HK-2 (cell line): ENCODE results near the gene RBPJ.
A peak's percentile ranks its signal among the peaks of the same experiment; 100 is the strongest.
"Not testable (repeated sequence)": the region's sequence is repeated elsewhere in the genome, so short reads cannot be mapped to it uniquely, and the experiment has no call there.

ENCODE experiments used
- DNase-seq: peaks from one replicate; pipeline ENCODE4 v3.0.0-alpha.2; 2018; ENCODE audit not compliant: unreplicated experiment

The RBPJ gene

DNA sequence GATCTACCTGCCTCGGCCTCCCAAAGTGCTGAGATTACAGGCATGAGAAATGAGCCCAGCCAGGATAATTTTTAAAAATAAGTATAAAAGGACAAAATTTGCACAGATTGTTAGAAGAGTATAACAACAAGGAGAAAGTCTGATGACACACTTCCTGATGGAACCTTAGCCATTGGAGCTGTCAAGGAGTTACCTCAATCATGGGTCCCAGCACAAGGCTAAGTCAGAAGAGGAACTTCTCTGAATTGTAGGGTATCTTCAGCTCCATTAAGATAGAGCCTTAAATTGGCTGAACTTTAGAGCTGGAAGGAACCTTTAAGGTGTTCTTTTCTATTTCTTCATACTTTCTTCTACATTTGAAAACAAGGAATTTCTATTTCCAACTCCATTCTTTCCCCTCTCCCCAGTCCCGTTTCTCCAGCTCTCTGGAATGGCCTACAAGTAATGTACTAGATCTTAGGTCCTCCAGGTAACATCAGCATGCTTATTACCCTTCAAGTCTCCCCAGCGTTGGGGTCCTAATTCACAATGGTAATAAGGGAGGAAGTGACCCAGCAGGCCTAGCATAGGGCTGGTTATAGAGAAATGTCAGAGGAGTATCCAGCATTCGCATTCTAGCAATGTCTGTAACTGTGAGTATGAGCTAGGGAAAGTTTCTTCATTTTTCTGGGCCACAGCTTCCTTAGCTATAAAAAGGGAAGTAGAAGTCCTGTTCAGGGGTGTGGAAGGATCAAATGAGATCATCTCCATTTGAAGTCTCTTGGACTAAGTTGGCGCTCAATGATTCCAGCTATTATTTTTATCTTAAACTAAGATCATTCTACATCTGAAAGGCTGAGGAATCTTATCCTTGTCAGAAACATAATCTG lies 18.5 kb upstream of the RBPJ start:
- DNase-seq = no peak

DNA sequence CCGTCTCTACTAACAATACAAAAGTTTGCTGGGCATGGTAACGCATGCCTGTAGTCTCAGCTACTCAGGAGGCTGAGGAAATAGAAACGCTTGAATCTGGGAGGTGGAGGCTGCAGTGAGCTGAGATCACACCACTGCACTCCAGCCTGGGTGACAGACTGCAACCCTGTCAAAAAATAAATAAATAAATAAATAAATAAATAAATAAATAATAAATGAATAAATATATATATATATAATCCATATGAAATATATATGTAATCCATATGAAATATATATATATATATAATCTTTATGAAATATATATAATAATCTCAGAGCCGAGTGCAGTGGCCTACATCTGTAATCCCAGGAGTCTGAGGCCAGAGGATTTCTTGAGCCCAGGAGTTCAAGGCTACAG lies 17.8 kb upstream of the RBPJ start:
- no peak for DNase-seq

DNA sequence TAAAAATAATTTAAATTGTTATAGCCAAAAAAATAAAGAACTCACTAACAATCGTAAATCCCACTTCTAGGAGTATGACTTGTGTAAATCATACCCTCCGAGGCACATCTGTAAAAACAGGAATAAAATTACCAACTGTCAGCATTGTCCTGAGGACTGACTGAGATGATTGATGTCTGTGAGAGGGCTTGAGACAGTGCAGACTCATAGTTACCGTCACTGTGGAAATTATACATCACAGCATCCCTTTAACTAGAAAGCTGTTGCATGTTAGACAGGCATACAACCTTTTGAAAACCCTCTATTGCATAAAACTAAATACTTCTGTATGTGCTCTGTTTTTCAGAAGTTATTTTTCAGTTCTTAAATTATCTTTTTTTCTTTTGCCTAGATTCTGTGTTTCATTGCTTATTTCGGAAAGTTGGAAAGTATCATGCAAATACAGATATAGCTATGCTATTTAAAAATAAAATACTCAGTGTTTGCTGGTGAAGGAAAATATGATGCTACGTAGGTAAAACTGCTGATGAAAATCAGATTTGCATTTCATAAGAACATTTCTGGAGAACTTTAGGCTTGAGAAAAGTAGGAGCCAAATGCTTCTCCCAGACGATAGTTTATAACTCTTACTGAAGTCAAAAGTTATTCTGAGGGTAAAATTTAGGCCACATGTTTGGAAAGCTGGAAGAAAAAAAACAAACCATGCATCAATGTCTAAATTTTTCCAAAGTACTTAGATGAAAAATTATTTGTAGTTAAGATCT lies 13.6 kb upstream of the RBPJ start:
- no peak for DNase-seq

DNA sequence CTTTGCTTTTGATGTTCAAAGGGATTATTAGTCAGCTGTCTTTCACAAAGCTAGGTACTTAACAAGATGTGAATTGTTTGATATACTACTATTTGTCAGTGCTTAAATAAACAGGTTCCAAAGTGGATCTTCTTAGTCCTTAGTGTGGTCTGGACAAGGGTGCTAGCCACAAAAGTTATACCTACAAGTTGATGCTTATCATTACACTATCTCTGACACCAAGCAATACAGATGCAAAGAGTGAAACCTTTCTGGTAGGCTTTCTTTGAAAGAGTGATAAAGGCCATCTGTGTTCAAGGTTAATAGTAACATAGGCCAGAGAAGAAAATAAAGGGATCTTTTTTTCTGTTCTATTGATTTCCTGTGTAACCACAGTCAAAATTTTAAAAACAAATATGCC lies 12.2 kb upstream of the RBPJ start:
- no peak for DNase-seq

DNA sequence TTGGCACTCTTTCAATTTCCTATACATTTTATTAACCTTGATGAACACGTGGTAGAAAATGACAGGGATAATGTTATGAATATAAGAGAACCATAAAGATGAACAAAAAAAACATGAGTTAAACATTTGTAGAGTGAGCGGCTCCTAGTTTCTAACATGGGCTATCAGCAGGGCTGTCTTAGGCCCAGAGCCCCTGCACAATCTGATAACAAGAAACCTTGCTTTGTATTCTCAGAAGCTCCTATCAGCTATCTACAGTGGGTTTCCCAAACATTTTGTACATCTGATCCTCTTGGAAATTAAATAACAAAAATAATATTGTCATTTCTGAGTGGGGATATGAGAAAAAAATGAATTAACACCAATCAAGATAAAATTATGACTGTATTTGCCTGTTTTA lies 10.6 kb upstream of the RBPJ start:
- no peak for DNase-seq

DNA sequence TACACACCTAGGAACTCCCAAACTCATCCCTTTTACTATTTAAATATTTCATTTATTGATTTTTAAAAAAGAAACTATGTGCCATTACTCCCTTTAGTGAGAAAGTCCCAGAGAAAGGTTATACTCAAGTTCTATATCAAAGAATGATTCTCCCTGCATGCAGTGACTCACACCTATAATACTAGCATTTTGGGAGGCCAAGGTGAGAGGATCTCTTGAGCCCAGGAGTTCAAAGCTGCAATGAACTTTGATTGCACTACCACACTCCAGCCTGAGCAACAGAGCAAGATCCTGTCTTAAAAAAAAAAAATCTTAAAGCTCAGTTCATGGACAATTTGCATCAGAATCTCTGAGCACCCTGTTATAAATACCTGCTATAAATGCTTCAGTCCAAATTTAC lies 9.2 kb upstream of the RBPJ start:
- DNase-seq = no peak

DNA sequence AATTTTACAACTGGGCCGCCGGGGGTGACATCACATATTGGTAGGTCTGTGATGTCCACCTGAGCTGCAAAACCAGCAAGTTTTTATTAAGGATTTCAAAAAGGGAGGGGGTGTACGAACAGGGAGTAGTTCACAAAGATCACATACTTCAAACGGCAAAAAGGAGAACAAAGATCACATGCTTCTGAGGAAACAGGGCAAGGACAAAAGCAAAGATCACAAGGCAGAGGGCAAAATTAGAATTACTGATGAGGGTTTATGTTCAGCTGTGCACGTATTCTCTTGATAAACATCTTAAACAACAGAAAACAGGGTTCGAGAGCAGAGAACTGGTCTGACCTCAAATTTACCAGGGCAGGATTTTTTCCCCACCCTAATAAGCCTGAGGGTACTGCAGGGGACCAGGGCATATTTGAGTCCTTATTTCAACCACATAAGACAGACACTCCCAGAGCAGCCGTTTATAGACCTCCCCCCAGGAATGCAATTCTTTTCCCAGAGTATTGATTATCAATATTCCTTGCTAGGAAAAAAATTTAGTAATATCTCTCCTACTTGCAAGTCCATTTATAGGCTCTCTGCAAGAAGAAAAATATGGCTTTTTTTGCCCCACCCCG lies 5.4 kb upstream of the RBPJ start:
- not testable (repeated sequence) for DNase-seq

DNA sequence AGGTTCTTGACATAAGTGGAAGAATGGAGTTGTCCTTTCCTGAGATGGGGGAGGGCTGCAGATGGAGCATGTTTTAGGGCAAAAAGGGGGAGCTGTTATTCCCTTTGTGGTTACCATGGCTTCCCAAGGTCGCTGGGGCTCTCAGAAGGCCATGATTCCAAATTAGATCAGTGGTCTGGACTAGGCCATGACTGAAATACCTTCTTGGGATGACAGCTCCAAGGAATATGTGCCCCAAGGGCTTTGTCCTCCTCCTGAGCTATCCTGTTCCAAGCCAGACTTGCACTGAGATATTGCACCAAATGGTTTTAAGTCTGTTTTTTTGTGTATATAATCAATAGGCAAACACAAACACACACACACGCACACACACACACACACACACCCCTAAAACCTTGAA lies 3.0 kb upstream of the RBPJ start:
- DNase-seq = no peak

DNA sequence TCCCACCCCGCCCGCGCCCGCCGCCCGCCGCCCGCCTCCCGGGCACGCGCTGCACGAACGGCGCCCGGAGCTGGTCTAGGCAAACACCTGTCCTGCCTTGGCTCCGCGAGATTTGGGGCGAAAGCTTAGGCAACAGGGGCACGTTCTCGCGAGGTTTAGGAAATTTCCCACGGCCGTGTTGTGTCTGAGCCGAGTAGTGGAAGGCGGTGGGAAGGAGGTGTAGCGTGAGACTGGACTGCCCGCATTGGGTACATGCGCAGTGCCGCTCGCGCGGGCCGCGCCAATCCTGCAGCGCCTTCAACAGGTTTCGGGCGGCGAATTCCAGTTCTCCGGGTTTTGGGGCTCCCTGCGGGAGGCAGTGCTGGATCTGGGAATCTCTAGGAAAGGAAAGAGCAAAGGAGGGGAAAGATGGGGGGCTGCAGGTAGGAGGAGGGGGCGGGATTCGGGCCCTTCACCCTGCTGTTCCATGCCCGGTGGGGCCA lies 1.3 kb upstream of the RBPJ start:
- peak; percentile 100 for DNase-seq

DNA sequence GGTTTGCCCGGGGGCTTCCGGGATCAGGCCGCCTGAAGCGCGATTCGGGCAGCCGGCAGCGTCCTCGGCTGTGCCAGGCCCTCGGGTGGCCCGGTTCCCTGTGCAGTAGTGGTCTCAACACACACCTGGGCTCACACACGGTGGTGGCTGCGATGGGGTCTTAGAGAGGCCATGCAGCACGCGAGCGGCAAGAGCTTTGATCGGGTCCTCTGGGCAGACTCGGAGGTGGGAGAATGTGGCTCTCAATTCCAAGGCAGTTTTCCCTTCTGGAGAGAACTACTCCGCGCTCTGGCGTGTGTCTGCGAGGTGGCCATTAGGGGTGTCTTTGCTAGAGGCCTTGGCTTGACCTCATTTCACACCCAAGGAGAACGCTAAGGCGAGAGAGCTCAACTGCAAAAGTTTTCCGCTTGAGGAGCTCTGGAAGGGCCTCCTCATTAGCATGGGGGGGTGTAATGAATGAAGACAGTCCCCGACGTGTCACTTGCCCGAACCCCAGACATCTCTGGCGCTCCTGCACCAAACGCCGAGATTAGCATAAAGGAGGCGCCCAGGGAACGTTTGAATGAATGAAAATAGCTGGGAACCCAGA lies 771 bp upstream of the RBPJ start:
- DNase-seq = no peak

DNA sequence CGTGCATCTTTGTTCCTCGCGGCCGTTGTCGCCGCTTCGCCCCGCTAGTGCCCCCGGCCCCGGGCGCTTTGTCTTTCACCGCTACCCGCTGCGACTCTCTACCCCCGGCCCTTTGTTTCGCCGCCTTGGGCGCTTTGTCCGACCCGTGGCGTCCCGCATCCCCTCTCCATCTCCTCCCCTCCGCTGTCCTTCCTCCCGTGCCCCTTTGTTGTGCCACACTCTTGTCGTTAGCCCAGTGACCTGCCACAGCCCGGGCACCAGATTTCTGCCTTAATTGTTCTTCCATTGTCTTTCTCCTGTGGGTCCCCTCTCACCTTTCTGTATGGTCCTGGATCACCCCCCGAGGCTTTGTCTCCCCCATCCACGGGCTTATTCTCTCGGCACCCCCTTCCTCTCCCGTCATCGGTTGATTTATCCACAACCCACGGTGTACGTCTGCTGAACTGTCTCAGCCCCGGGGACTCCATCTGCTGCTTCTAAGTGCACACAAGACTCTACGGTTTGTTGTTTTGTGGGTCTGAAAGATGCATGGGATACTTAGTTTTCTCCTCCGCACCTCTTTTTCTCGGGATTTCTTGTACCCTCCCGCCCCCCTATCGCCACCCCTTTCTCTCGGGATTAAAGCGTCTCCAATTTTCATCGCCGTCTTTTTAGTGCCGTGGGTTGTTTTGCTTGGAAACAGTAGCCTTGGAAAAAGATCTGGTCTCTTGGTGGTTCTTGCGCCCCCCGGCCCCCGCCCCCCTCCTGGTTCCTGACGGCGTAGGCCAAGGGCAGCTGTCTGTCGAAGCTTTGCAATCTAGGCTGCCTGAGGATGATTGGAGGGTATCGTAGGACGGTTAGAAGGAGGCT lies 783 bp downstream of the RBPJ start:
- DNase-seq = peak; percentile 41

DNA sequence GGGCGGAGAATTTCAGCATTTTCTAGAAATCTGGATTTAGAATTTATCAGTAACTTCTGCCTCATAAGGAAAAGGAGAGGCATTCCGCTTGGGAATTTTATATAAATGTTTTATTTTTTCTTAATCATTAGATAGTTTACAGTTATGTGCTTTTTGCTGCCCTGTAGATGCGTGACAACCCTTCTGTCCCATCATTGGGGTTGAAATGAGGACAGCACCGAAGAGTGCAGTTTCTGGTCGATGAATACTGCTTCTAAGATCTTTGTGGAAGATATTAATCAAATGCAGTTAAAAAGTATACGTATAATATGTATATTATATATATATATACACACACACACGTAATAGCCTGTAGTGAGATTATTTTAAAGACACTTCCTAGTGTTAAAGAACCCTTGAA lies 1.5 kb downstream of the RBPJ start:
- no peak for DNase-seq

DNA sequence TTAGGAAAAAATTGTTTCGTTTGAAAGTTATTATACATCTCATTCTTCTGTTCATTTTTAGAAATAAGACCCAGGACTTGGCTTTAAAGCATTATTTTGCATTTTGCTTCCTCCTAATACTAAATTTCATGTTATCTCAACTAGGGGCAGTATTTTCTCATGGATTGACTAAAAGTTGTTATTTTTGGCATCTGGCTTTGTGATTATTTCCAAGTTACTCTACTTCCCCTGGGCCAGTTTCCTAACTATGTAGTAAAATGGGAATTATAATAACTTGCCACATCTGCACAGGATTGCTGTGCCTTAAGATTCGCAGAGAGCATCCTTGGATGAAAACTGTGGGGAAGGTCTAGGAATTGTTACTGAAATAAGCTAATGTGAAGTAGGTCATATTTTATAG lies 3.0 kb downstream of the RBPJ start:
- DNase-seq = no peak

DNA sequence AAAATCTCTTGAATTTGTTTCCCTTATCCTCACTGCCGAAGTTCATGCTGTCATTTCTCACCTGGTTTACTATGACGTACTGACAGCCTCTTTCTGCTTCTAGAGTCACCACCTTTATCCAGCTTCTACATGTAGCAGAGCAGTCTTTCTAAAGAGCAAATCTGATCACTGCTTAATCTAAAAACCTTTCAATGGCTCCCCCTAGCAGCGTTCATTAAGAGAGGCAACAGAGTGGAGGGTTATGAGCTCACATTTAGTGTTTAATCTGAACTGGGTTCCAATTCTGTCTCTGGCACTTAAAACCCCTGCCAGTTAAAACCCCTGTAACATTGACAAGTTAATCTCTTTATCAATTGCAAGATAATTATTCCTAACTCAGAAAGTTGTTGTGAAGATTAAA lies 4.4 kb downstream of the RBPJ start:
- no peak for DNase-seq

DNA sequence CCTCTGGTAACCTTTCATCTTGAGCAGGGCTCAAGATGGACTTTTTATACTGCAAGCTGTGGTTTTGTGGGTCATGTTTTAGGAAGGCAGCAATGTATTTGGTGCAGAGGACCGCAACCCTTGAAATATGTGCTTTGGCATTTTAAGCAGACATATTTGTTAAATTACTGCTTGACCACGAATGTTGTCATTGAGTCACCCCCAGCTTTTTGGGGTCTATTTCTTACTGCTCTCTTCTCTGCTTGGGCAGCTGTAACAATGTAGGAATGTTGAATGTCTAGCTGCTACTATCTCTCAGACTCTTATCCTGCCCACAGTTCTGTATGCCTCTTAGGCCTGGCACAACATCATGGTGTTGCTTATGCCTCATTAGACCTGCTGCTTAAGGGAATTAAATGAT lies 6.0 kb downstream of the RBPJ start:
- DNase-seq = peak; percentile 50

DNA sequence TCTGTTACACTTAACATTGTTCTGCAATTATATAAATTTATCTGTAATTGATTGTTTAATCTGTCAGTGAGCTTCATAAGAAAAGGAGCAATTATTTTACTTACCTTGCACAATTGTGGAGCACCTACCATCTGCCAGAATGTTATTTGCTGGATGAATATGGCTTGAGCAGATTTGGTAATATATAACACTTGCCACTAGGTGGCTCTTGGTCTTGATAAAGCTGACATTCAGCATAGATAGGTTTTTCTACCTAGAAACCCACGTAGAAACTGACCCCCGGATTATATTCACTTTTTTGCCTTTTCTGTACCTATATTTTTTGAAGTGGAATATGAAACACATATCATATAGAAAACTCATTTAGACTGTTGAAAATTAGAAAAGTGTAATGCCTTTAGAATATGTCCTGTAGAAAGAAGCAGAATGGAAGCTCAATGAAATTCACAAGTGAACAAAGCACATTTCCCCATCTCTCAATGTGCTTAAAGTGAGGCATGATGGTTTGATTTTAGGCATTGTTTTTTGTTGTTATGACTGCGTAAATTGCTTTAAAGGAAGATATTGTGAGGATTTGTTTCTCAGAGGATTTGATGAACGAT lies 9.5 kb downstream of the RBPJ start:
- DNase-seq = no peak

DNA sequence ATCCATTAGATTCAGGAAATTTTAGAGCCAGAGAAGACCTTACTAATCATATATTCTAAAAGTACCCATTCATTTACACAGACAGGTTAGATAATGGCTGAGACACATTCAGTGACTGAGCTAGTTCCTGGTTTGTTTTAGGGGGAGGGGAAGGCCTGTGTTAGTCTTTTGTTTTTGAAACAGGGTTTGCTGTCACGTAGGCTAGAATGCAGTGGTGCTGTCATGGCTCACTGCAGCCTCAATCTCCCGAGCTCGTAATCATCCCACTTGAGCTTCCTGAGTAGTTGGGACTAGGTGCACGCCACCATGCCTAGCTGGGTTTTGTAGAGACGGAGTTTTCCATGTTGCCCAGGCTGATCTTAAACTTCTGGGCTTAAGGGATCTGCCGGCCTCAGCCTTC lies 10.1 kb downstream of the RBPJ start:
- DNase-seq = peak; percentile 68

DNA sequence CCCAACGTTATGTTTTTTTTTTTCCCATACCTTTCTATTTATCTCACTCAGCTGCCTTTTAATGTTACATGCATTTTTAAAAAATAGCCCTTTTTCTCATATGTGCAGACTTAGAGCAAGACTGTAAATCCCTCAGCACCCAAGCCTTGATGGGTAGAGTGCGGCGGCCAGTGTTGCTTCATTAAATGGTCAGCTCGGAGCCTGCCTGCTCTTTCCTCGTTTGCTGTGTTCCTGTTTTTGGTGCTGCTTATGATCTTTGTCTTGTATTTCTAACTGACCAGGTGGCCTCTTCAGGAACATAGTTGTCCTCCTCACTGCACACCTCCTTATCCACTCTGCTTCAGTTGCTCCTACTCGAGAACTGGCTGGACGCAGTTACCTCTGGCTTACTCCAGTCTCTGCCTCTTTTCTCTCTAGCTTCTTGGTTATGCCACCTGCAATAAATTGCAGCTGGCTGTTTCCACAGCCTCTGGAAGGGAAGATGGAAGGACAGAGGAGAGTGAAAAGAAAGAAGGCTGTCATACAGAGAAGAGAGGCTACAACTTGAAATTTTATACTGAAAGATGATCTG lies 10.7 kb downstream of the RBPJ start:
- no peak for DNase-seq

DNA sequence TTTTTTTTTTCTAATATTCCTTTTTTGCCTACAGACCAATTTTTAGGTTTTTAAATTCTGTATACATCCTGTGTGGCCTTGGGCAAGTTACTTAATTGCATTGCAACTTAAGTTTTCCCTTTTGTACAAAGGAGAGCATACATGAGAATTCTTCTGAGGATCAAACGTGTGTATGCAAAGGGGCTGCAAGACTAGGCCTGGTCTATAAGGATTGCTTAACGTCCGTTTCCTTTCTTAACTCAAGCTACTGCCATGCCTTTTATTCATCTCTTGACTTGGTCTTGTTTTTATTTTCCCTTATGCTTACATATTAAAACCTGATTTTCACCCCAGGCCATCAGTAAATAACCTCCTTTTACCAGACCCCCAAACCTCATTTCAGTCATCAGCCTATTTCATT lies 13.6 kb downstream of the RBPJ start:
- DNase-seq = no peak

DNA sequence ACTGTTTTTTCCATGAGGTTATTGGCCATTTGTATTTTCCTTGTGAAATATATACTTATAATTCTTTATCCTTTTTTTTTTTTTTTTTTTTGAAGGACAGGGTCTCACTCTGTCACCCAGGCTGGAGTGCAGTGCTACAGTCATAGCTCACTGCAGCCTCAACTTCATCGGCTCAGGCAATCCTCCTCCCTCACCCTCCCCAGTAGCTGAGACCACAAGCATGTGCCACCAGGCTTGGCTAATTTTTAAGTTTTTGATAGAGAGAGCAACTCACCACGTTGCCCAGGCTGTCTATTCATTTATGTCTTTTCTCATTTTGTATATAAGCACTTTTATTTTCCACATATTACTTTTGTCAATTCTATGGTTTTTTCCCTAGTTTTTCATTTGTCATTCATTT lies 16.8 kb downstream of the RBPJ start:
- peak; percentile 44 for DNase-seq
